HepG2 (cell line): Measurements from ENCODE around the gene PEPD. TPM values are rescaled to one million over a fixed set of nuclear protein-coding genes. Genes with fewer than 3 reads are reported as not detected.

ENCODE experiments used
- ATAC-seq: fragments of 200-7000 bp; cut with Tn5 transposase; 3 replicates; pipeline ENCODE4 v1.9.1; 2020; ENCODE audit warnings: mild to moderate bottlenecking, moderate library complexity
- BruUV-seq: library from RNA; stranded (reverse); fragments of 400-500 nt; replicated peaks from 2 replicates; lab custom pipeline; 2021; lab: Mats Ljungman, UMichigan
- CTCF ChIA-PET: fragments of 300-600 bp; formaldehyde crosslinking; extraction: SDS; loops from one replicate; lab custom pipeline; 2021; ENCODE audit warnings: low total read pairs, inconsistent platforms, low intra/inter-chr PET ratio; lab: Yijun Ruan, JAX
- POLR2A ChIA-PET: fragments of 350-600 bp; sonication (Branson Sonifier 250); formaldehyde crosslinking; loops from one replicate; lab custom pipeline; 2020; ENCODE audit warnings: antibody characterized with exemption, inconsistent platforms; lab: Yijun Ruan, JAX
- DNase-seq: peaks from one replicate; pipeline ENCODE4 v3.0.0-alpha.2; 2015; ENCODE audit warnings: low spot score
- FAIRE-seq: peaks from 3 replicates; lab custom pipeline; 2011; peaks lifted over from hg19 to GRCh38; lab: Jason Lieb, UNC
- H2AFZ ChIP-seq: one replicate; pipeline ENCODE4 v1.6.1; 2011; ENCODE audit warnings: low read length, inconsistent platforms
- H3K27ac ChIP-seq: fragments of 300-600 bp; 3 replicates; pipeline ENCODE4 v1.8.0; 2011; ENCODE audit warnings: mixed run types, mild to moderate bottlenecking, mixed read lengths, low read length, inconsistent platforms; ENCODE audit not compliant: insufficient read depth; ENCODE audit errors: extremely low read length
- H3K27me3 ChIP-seq, 2 experiments: fragments of 200-600 bp in 1 of 2; 2 replicates in 1 of 2; 3 replicates in 1 of 2; pipeline versions ENCODE4 v1.6.0 to v1.8.0; 2011; ENCODE audit warnings: low read length in 2 of 2, mild to moderate bottlenecking in 2 of 2, moderate library complexity in 2 of 2, inconsistent platforms in 1 of 2; ENCODE audit not compliant: insufficient read depth in 2 of 2, control insufficient read depth in 1 of 2
- H3K36me3 ChIP-seq, 2 experiments: fragments of 200-600 bp in 1 of 2; replicated peaks in 1 of 2; 2 replicates in 1 of 2; 3 replicates in 1 of 2; pipeline versions ENCODE4 v1.5.1 to v1.8.0; 2011; ENCODE audit warnings: low read length in 2 of 2, inconsistent platforms in 1 of 2; ENCODE audit not compliant: insufficient read depth in 2 of 2, control insufficient read depth in 1 of 2
- H3K4me1 ChIP-seq: 2 replicates; pipeline ENCODE4 v1.5.1; 2012; ENCODE audit warnings: low read length, inconsistent platforms; ENCODE audit not compliant: insufficient read depth
- H3K4me2 ChIP-seq: 2 replicates; pipeline ENCODE4 v1.6.0; 2011; ENCODE audit warnings: low read depth, low read length, inconsistent platforms
- H3K4me3 ChIP-seq, 3 experiments: fragments of 200-600 bp in 1 of 3; sonication (generic), shearing (Covaris generic) in 1 of 3; replicated peaks in 1 of 3; 2 replicates each; pipeline ENCODE4 v1.5.1; 2011 to 2016; ENCODE audit warnings: low read length in 3 of 3, inconsistent platforms in 2 of 3, low read depth in 2 of 3, mild to moderate bottlenecking in 2 of 3, control low read depth in 1 of 3, mixed read lengths in 1 of 3; ENCODE audit not compliant: insufficient read depth in 1 of 3
- H3K79me2 ChIP-seq: one replicate; pipeline ENCODE4 v1.6.1; 2011; ENCODE audit warnings: low read length, inconsistent platforms; ENCODE audit not compliant: insufficient read depth
- H3K9ac ChIP-seq: 2 replicates; pipeline ENCODE4 v1.6.0; 2011; ENCODE audit warnings: mild to moderate bottlenecking, low read depth, low read length, inconsistent platforms; ENCODE audit not compliant: insufficient read depth
- H3K9me3 ChIP-seq: 2 replicates; pipeline ENCODE4 v1.5.1; 2012; ENCODE audit warnings: mild to moderate bottlenecking, low read length
- H4K20me1 ChIP-seq: 2 replicates; pipeline ENCODE4 v1.6.0; 2011; ENCODE audit warnings: inconsistent platforms, mild to moderate bottlenecking, low read length, moderate library complexity; ENCODE audit not compliant: insufficient read depth
- HMG20A ChIP-seq: IDR thresholded peaks from 2 replicates; pipeline ENCODE4 v1.6.1; 2016; ENCODE audit warnings: borderline replicate concordance
- HNF4A ChIP-seq: sonication (generic); formaldehyde crosslinking; IDR thresholded peaks from 2 replicates; pipeline ENCODE4 v1.4.0; 2020; ENCODE audit warnings: missing genetic modification reagents
- HNF4G ChIP-seq, 2 experiments: sonication (generic) in 1 of 2; formaldehyde crosslinking in 1 of 2; IDR thresholded peaks; 2 replicates each; pipeline versions ENCODE4 v1.4.0 to v1.6.1; 2011 to 2020; ENCODE audit warnings: borderline replicate concordance in 2 of 2, low read depth in 2 of 2, mild to moderate bottlenecking in 2 of 2, low read length in 1 of 2, missing genetic modification reagents in 1 of 2, moderate library complexity in 1 of 2
- IKZF1 ChIP-seq: fragments of 450-650 bp; IDR thresholded peaks from 2 replicates; pipeline ENCODE4 v1.7.1; 2016
- MXI1 ChIP-seq: IDR thresholded peaks from 3 replicates; pipeline ENCODE4 v1.6.1; 2012; ENCODE audit warnings: low read depth, low read length, inconsistent platforms, borderline replicate concordance
- NBN ChIP-seq: fragments of 450-650 bp; conservative IDR thresholded peaks from 2 replicates; pipeline ENCODE4 v1.6.1; 2017
- NONO ChIP-seq, 2 experiments: fragments of 450-650 bp in 1 of 2; sonication (generic) in 1 of 2; formaldehyde crosslinking in 1 of 2; IDR thresholded peaks in 1 of 2; conservative IDR thresholded peaks in 1 of 2; 2 replicates each; pipeline versions ENCODE4 v1.6.1 to v1.8.0; 2017 to 2022; ENCODE audit warnings: mild to moderate bottlenecking in 1 of 2, missing genetic modification reagents in 1 of 2, moderate library complexity in 1 of 2
- RFX3 ChIP-seq: IDR thresholded peaks from 2 replicates; pipeline ENCODE4 v1.6.1; 2016; ENCODE audit warnings: missing biosample characterization, missing genetic modification reagents
- SAP130 ChIP-seq: IDR thresholded peaks from 2 replicates; pipeline ENCODE4 v1.6.1; 2016; ENCODE audit warnings: low read depth
- ZC3H4 ChIP-seq: sonication (generic); formaldehyde crosslinking; IDR thresholded peaks from 2 replicates; pipeline ENCODE4 v1.4.0; 2020; ENCODE audit warnings: missing genetic modification reagents, borderline replicate concordance
- ZNF234 ChIP-seq: sonication (generic); formaldehyde crosslinking; conservative IDR thresholded peaks from 2 replicates; pipeline ENCODE4 v1.5.1; 2020; ENCODE audit warnings: mild to moderate bottlenecking, missing genetic modification reagents
- ZNF7 ChIP-seq: IDR thresholded peaks from 2 replicates; pipeline ENCODE4 v1.6.1; 2016; ENCODE audit warnings: missing biosample characterization, missing genetic modification reagents
- ZNF768 ChIP-seq: sonication (generic); formaldehyde crosslinking; IDR thresholded peaks from 2 replicates; pipeline ENCODE4 v1.4.0; 2020; ENCODE audit warnings: missing genetic modification reagents
- ZNF839 ChIP-seq: sonication (generic); formaldehyde crosslinking; IDR thresholded peaks from 2 replicates; pipeline ENCODE4 v1.4.0; 2020; ENCODE audit warnings: missing genetic modification reagents, mild to moderate bottlenecking, borderline replicate concordance
- WGBS: methylation state at CpG from one replicate; pipeline ENCODE4 v1.1.6; 2017; ENCODE audit warnings: low lambda C conversion rate; 5-methylcytosine and 5-hydroxymethylcytosine counted together
- in situ Hi-C: cut with HindIII; loops from 2 replicates; pipeline ENCODE4 v1.10.0; 2017; ENCODE audit warnings: low pct_unique_long_range_greater_than_20kb; ENCODE audit not compliant: extremely low pct_ligation_motif_present
- intact Hi-C: fragments of 100-400 bp; cut with micrococcal nuclease; formaldehyde crosslinking; loops from one replicate; pipeline ENCODE4 v1.10.0; 2022; ENCODE audit not compliant: unreplicated experiment
- polyA plus RNA-seq, 8 experiments: library from polyadenylated mRNA; depleted of rRNA in 3 of 8; stranded (reverse) in 7 of 8; unstranded in 1 of 8; fragments of >200 nt; fragmentation: Illumina TruSeq in 4 of 8; extraction: Trizol in 4 of 8; gene quantifications; 2 replicates each; pipeline versions ENCODE4 v1.2.1 to v1.2.3, GENCODE V29; 2011 to 2016; ENCODE audit warnings: low read depth in 4 of 8, missing spikeins in 1 of 8, mixed read lengths in 1 of 8; ENCODE audit not compliant: insufficient read depth in 1 of 8
- total RNA-seq, 5 experiments: library from RNA; depleted of rRNA; stranded (reverse); fragments of >200 nt; fragmentation: Illumina TruSeq; extraction: Trizol; gene quantifications; 2 replicates each; pipeline ENCODE4 v1.2.3, GENCODE V29; 2016; ENCODE audit warnings: low read depth in 1 of 5

PEPD gene
- total and polyA plus RNA-seq, 2 of the 13 experiments (the other 11 are each of a cell fraction or from before 2014, with no cell fraction given): 60.7 to 75.1 TPM

DNA sequence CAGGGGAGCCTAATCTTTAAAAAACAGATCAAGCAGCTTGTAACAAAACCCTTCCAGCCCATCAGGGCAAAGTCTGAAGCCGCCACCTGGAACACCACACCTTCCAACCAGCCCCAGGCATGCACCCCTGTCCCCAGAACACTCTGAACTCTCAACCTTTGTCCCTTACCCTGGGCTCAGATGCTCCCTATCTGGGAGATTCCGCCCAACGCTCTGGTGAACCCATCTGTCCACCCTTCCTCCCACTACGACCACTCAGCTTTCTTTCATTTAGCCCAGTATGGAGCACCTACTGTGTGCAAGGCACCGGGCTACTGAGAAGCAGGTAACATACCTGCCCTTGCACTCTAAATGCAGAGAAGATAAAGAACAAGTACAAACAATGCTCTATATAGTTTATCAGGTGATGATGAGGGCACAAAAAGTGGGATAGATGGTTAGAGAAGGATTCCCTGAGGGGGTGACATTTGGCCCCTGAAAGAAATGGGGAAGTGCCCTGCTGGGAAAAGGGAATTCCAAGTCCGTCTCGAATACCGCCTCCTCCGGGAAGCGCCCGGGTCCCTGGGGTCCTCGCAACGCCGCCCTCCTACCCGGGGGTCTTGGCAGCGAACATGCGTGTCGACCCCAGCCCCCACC is 629 bp downstream of the PEPD start (continued):
- TF ChIP-seq IKZF1 (no peak), NBN (no peak), ZNF839 (no peak), ZC3H4 (no peak)

DNA sequence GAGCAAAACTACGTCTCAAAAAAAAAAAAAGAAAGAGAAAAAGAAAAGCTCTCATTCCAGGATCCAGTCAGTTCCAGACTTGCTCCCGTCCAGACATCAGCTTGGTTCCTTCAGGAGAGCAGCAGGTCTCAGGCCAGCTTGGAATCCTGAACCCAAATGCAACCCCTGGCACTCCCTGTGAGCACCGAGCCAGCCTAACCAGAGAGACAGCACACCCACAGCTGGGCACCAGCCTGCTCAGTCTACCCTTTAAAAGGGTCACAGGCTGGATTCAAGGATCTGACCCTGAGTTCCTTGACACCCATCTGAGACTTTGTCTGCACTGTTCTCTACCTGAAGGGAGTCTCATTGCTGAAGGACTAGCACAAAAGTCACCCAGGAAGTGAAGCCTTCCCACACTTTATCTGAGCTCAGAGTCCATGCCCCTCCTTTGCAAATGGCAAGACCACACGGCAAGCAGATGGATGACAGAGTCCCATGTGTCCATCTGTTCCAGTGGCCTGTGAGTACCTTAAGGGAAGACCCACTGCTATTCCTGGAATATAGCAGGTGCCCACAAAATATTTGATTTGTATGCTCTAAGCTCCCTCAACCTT is 1.4 kb downstream of the PEPD start:
- no TSS peak for BruUV-seq
- peak; percentile 67 for FAIRE-seq
- DNase-seq: peak; percentile 42

More for the DNA sequence above, 1.4 kb downstream of the PEPD start:
- WGBS: 93% methylated on average over 2 of the region's 4 CpGs
- intact Hi-C loops (no loop called here), in situ Hi-C loops (no loop called here)
- no peaks in the 10 kb centered on the region for H3K9me3 ChIP-seq
- H4K20me1 ChIP-seq: peaks cover 3% of the 10 kb centered on the region; the same call in 1 of the 2 replicates
- CTCF ChIA-PET: no interaction called here
- peak overlapping the region; percentile 72 for H3K27ac ChIP-seq
- no peaks in the 10 kb centered on the region for H3K36me3 ChIP-seq
- peak; percentile 4; the same call in 1 of the 3 replicates for ATAC-seq
- H3K9ac ChIP-seq: peak overlapping the region; percentile 82; the same call in 1 of the 2 replicates
- H3K27me3 ChIP-seq: peaks cover 6 to 23% of the 10 kb centered on the region in 2 experiments; a peak in 3 of 5 replicates
- H3K4me2 ChIP-seq: peak overlapping the region; percentile 92
- H3K4me3 ChIP-seq: peak overlapping the region; percentile 76 to 97 (median 78); a peak in 5 of 6 replicates
- H2AFZ ChIP-seq: no peak overlapping the region
- 0 out of 2 replicates have a peak, but pooled peaks have one; percentile 18 for TF ChIP-seq ZNF768 (CRISPR knock-in tag)
- TF ChIP-seq HNF4G (IDR thresholded peaks at IDR 0.05; ENCODE audit: borderline replicate concordance, low read depth, low read length): peak; percentile 42; the same call in 1 of the 2 replicates
- TF ChIP-seq HNF4G (CRISPR knock-in tag; IDR thresholded peaks at IDR 0.05; ENCODE audit: borderline replicate concordance, low read depth): no peak
- peak; percentile 68; the same call in 1 of the 2 replicates for TF ChIP-seq ZNF7
- TF ChIP-seq NONO (IDR thresholded peaks at IDR 0.05): no peak
- 0 out of 2 replicates have a peak, but pooled peaks have one; percentile 37 for TF ChIP-seq NONO (CRISPR knock-in tag; conservative IDR thresholded peaks at IDR 0.05)
- TF ChIP-seq MXI1: peak; percentile 16; the same call in 1 of the 3 replicates
- no peak for TF ChIP-seq RFX3 (CRISPR knock-in tag)
- 0 out of 2 replicates have a peak, but pooled peaks have one; percentile 20 for TF ChIP-seq SAP130 (CRISPR knock-in tag)
- TF ChIP-seq ZNF234 (CRISPR knock-in tag): no peak
- peak; percentile 63 for TF ChIP-seq HNF4A (CRISPR knock-in tag)
- no peak for TF ChIP-seq HMG20A (CRISPR knock-in tag)
- H3K4me1 ChIP-seq: peaks cover 45% of the 10 kb centered on the region
- POLR2A ChIA-PET: interaction anchor here (0.8 kb wide), 1 partner anchor 11 kb away, joined by 3 read pairs; no protein-coding TSS in a partner anchor
- H3K79me2 ChIP-seq: peaks cover 34% of the 10 kb centered on the region
